ENCODE results near the gene KDM2A.

- TF ChIP-seq CTCF (conservative IDR thresholded peaks at IDR 0.05 in 1 of 2, IDR thresholded peaks at IDR 0.05 in 1 of 2; ENCODE audit: extremely low read depth in 1 of 2, insufficient read depth in 1 of 2, low read depth in 1 of 2, low read length in 2 of 2) (no peak), EZH2 (IDR thresholded peaks at IDR 0.05; ENCODE audit: borderline replicate concordance, low read length) (no peak)
Measured at GRCh38 chr11:67120881-67121710, 2.0 kb downstream of the KDM2A start.
